HepG2 (cell line): ENCODE measurements around the gene CKB. TPM values are rescaled to one million over a fixed set of nuclear protein-coding genes. Genes with fewer than 3 reads are reported as not detected.

Experiments used
- ATF7-NPFF ChIP-seq: sonication (generic); formaldehyde crosslinking; IDR thresholded peaks from 2 replicates; pipeline ENCODE4 v1.8.1; 2023; ENCODE audit warnings: mild to moderate bottlenecking, low read depth, missing genetic modification reagents, moderate library complexity
- ELF4 ChIP-seq: sonication (generic); formaldehyde crosslinking; IDR thresholded peaks from 2 replicates; pipeline ENCODE4 v1.5.0; 2020; ENCODE audit warnings: missing genetic modification reagents, mild to moderate bottlenecking, moderate library complexity, borderline replicate concordance
- FOXA3 ChIP-seq: IDR thresholded peaks from 2 replicates; pipeline ENCODE4 v1.6.1; 2016; ENCODE audit warnings: missing genetic modification reagents, missing compliant biosample characterization
- FOXK1 ChIP-seq: sonication (generic); formaldehyde crosslinking; IDR thresholded peaks from 2 replicates; pipeline ENCODE4 v1.4.0; 2020; ENCODE audit warnings: low read depth, missing genetic modification reagents, borderline replicate concordance
- MZF1 ChIP-seq: sonication (generic); formaldehyde crosslinking; IDR thresholded peaks from 2 replicates; pipeline ENCODE4 v1.8.1; 2023; ENCODE audit warnings: mild to moderate bottlenecking, missing genetic modification reagents, borderline replicate concordance
- NFKB2 ChIP-seq: sonication (generic); formaldehyde crosslinking; IDR thresholded peaks from 2 replicates; pipeline ENCODE4 v1.4.0; 2020; ENCODE audit warnings: missing genetic modification reagents, borderline replicate concordance
- PCBP2 ChIP-seq: fragments of 200-400 bp; formaldehyde crosslinking; optimal IDR thresholded peaks from 2 replicates; pipeline ENCODE3; 2018; ENCODE audit warnings: low read length, low read depth; ENCODE audit not compliant: poor library complexity, severe bottlenecking
- POGZ ChIP-seq: sonication (generic); formaldehyde crosslinking; IDR thresholded peaks from 2 replicates; pipeline ENCODE4 v1.4.0; 2020; ENCODE audit warnings: mild to moderate bottlenecking, missing genetic modification reagents
- RBFOX2 ChIP-seq: fragments of 200-400 bp; formaldehyde crosslinking; IDR thresholded peaks from 2 replicates; pipeline ENCODE4 v1.6.1; 2017; ENCODE audit warnings: low read depth, mild to moderate bottlenecking, low read length
- REPIN1 ChIP-seq: sonication (generic); formaldehyde crosslinking; IDR thresholded peaks from 2 replicates; pipeline ENCODE4 v1.8.0; 2022; ENCODE audit warnings: missing genetic modification reagents, low read depth, mild to moderate bottlenecking, borderline replicate concordance
- SP2 ChIP-seq: sonication (generic); formaldehyde crosslinking; IDR thresholded peaks from 2 replicates; pipeline ENCODE4 v1.5.1; 2020; ENCODE audit warnings: mild to moderate bottlenecking, missing genetic modification reagents
- ZNF550 ChIP-seq: sonication (generic); formaldehyde crosslinking; IDR thresholded peaks from 2 replicates; pipeline ENCODE4 v1.4.0; 2020; ENCODE audit warnings: mild to moderate bottlenecking, missing genetic modification reagents, borderline replicate concordance
- ZNF569 ChIP-seq: sonication (generic); formaldehyde crosslinking; IDR thresholded peaks from 2 replicates; pipeline ENCODE4 v1.5.0; 2020; ENCODE audit warnings: mild to moderate bottlenecking, missing genetic modification reagents, moderate library complexity, borderline replicate concordance
- ZNF670 ChIP-seq: sonication (generic); formaldehyde crosslinking; IDR thresholded peaks from 2 replicates; pipeline ENCODE4 v1.8.0; 2022; ENCODE audit warnings: mild to moderate bottlenecking, missing genetic modification reagents, borderline replicate concordance
- ZNF7 ChIP-seq: IDR thresholded peaks from 2 replicates; pipeline ENCODE4 v1.6.1; 2016; ENCODE audit warnings: missing biosample characterization, missing genetic modification reagents
- ZNF746 ChIP-seq: sonication (generic); formaldehyde crosslinking; IDR thresholded peaks from 2 replicates; pipeline ENCODE4 v1.8.0; 2022; ENCODE audit warnings: mild to moderate bottlenecking, missing genetic modification reagents
- ZNF776 ChIP-seq: sonication (generic); formaldehyde crosslinking; IDR thresholded peaks from 2 replicates; pipeline ENCODE4 v1.4.0; 2020; ENCODE audit warnings: mild to moderate bottlenecking, missing genetic modification reagents
- polyA plus RNA-seq, 8 experiments: library from polyadenylated mRNA; depleted of rRNA in 3 of 8; stranded (reverse) in 7 of 8; unstranded in 1 of 8; fragments of >200 nt; fragmentation: Illumina TruSeq in 4 of 8; extraction: Trizol in 4 of 8; gene quantifications; 2 replicates each; pipeline versions ENCODE4 v1.2.1 to v1.2.3, GENCODE V29; 2011 to 2016; ENCODE audit warnings: low read depth in 4 of 8, missing spikeins in 1 of 8, mixed read lengths in 1 of 8; ENCODE audit not compliant: insufficient read depth in 1 of 8
- total RNA-seq, 5 experiments: library from RNA; depleted of rRNA; stranded (reverse); fragments of >200 nt; fragmentation: Illumina TruSeq; extraction: Trizol; gene quantifications; 2 replicates each; pipeline ENCODE4 v1.2.3, GENCODE V29; 2016; ENCODE audit warnings: low read depth in 1 of 5
- TF ChIP-seq, protein P1 (sequence below): sonication (generic); formaldehyde crosslinking; IDR thresholded peaks from 2 replicates; pipeline ENCODE4 v1.4.0; 2020; ENCODE audit warnings: mild to moderate bottlenecking, missing genetic modification reagents
- TF ChIP-seq, protein P2 (sequence below): IDR thresholded peaks from 2 replicates; pipeline ENCODE4 v1.6.1; 2018; ENCODE audit warnings: missing genetic modification reagents, mild to moderate bottlenecking, missing compliant biosample characterization
- TF ChIP-seq, protein P3 (sequence below): sonication (generic); formaldehyde crosslinking; IDR thresholded peaks from 2 replicates; pipeline ENCODE4 v1.5.1; 2020; ENCODE audit warnings: mild to moderate bottlenecking, missing genetic modification reagents, moderate library complexity
- TF ChIP-seq, protein P4 (sequence below): sonication (generic); formaldehyde crosslinking; IDR thresholded peaks from 2 replicates; pipeline ENCODE4 v1.4.0; 2020; ENCODE audit warnings: missing genetic modification reagents

Gene CKB
- total and polyA plus RNA-seq, 2 of the 13 experiments (the other 11 are each of a cell fraction or from before 2014, with no cell fraction given), result 82.3 to 217 TPM

DNA sequence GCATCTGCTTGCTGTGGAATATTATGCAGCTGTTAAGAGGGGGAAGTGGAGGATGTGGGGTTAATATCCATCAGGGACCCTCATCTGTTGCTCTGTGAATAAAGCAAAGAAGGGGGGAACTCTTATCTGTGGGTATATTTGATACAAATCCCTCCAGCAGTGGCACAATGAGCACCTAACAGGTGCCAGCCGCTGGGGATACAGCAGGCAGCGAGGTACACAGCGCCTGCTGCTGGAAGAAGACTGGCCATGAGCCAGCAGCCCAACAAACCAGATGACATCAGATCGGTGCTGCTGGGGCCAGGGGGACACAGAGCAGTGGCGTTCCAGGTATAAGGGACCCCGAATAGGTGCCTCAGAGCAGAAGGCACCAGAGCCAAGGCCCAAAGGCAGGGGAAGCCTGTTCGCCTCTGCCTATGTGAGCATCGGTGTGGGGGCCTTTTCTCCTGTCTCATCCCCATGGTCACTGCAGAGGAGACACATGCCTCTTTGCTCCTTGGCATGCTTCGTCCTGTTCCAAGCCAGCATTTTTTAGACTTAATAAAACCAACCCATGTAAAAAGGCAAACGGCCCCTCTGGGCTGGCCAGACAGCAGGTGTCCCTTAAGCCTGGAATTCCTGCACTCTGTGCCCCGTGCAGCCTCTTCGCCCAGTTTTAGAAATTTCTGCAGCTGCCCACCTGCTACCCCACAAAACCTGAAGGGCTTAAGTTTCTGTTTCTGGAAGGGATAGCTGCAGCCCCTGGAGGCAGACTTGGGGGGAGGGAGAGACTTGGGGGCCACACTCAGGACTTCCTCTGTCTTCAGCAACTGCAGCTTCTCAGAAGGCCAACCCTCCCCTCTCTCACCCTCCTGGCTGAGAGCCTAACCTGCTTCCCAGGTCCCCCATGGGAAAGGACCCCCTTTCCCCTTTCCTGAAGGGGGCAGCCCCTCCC is 1.6 kb upstream of the CKB start (continued):
- TF ChIP-seq, protein P1, sequence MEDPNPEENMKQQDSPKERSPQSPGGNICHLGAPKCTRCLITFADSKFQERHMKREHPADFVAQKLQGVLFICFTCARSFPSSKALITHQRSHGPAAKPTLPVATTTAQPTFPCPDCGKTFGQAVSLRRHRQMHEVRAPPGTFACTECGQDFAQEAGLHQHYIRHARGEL (CRISPR knock-in tag), result no peak
- no peak for TF ChIP-seq ATF7-NPFF (CRISPR knock-in tag)
- no peak for TF ChIP-seq FOXK1 (CRISPR knock-in tag)
- TF ChIP-seq MZF1 (CRISPR knock-in tag), result no peak
- TF ChIP-seq ZNF776, result no peak
- TF ChIP-seq, protein P2, sequence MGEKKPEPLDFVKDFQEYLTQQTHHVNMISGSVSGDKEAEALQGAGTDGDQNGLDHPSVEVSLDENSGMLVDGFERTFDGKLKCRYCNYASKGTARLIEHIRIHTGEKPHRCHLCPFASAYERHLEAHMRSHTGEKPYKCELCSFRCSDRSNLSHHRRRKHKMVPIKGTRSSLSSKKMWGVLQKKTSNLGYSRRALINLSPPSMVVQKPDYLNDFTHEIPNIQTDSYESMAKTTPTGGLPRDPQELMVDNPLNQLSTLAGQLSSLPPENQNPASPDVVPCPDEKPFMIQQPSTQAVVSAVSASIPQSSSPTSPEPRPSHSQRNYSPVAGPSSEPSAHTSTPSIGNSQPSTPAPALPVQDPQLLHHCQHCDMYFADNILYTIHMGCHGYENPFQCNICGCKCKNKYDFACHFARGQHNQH (CRISPR knock-in tag), result no peak
- no peak for TF ChIP-seq RBFOX2
- TF ChIP-seq, protein P3, sequence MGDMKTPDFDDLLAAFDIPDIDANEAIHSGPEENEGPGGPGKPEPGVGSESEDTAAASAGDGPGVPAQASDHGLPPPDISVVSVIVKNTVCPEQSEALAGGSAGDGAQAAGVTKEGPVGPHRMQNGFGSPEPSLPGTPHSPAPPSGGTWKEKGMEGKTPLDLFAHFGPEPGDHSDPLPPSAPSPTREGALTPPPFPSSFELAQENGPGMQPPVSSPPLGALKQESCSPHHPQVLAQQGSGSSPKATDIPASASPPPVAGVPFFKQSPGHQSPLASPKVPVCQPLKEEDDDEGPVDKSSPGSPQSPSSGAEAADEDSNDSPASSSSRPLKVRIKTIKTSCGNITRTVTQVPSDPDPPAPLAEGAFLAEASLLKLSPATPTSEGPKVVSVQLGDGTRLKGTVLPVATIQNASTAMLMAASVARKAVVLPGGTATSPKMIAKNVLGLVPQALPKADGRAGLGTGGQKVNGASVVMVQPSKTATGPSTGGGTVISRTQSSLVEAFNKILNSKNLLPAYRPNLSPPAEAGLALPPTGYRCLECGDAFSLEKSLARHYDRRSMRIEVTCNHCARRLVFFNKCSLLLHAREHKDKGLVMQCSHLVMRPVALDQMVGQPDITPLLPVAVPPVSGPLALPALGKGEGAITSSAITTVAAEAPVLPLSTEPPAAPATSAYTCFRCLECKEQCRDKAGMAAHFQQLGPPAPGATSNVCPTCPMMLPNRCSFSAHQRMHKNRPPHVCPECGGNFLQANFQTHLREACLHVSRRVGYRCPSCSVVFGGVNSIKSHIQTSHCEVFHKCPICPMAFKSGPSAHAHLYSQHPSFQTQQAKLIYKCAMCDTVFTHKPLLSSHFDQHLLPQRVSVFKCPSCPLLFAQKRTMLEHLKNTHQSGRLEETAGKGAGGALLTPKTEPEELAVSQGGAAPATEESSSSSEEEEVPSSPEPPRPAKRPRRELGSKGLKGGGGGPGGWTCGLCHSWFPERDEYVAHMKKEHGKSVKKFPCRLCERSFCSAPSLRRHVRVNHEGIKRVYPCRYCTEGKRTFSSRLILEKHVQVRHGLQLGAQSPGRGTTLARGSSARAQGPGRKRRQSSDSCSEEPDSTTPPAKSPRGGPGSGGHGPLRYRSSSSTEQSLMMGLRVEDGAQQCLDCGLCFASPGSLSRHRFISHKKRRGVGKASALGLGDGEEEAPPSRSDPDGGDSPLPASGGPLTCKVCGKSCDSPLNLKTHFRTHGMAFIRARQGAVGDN (CRISPR knock-in tag), result peak; percentile 71
- no peak for TF ChIP-seq ZNF7 (CRISPR knock-in tag)
- no peak for TF ChIP-seq REPIN1 (CRISPR knock-in tag)
- TF ChIP-seq ELF4, result no peak
- 0 out of 2 replicates have a peak, but pooled peaks have one; percentile 34 for TF ChIP-seq NFKB2
- no peak for TF ChIP-seq ZNF746
- no peak for TF ChIP-seq FOXA3 (CRISPR knock-in tag)
- no peak for TF ChIP-seq PCBP2
- TF ChIP-seq ZNF550 (CRISPR knock-in tag), result no peak
- no peak for TF ChIP-seq POGZ
- no peak for TF ChIP-seq ZNF569 (CRISPR knock-in tag)
- no peak for TF ChIP-seq SP2 (CRISPR knock-in tag)
- TF ChIP-seq ZNF670 (CRISPR knock-in tag), result no peak
- TF ChIP-seq, protein P4, sequence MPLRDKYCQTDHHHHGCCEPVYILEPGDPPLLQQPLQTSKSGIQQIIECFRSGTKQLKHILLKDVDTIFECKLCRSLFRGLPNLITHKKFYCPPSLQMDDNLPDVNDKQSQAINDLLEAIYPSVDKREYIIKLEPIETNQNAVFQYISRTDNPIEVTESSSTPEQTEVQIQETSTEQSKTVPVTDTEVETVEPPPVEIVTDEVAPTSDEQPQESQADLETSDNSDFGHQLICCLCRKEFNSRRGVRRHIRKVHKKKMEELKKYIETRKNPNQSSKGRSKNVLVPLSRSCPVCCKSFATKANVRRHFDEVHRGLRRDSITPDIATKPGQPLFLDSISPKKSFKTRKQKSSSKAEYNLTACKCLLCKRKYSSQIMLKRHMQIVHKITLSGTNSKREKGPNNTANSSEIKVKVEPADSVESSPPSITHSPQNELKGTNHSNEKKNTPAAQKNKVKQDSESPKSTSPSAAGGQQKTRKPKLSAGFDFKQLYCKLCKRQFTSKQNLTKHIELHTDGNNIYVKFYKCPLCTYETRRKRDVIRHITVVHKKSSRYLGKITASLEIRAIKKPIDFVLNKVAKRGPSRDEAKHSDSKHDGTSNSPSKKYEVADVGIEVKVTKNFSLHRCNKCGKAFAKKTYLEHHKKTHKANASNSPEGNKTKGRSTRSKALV (CRISPR knock-in tag), result no peak
